Measurements from ENCODE around the gene RAB21.
"Not testable (repeated sequence)": the region's sequence is repeated elsewhere in the genome, so short reads cannot be mapped to it uniquely, and the experiment has no call there.

RAB21 gene

GRCh38 chr12:71737197-71737596, 17.5 kb upstream of the RAB21 start:
- H3K4me3 ChIP-seq (ENCODE audit: low read length) = no peak overlapping the region
- no peak for TF ChIP-seq ZNF274 (IDR thresholded peaks at IDR 0.05; ENCODE audit: low read depth, low read length)

DNA sequence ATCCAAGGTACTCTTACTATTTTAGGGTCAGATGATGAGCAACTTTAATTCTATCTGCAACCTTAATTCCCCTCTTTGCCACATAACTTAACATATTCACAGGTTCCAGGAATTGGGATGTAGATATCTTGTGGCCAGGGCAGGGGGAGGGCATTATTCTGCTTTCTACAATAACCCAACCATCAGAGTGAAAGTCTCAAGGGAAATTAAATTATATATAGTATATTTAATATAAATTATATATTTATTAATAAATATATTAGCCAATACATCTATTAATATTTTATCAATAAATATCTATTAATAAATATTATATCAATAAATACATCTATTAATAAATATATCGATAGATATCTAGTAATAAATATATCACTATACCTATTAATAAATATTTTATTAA, 11.7 kb upstream of the RAB21 start:
- H3K4me3 ChIP-seq (ENCODE audit: low read length) = no peak overlapping the region
- TF ChIP-seq ZNF274 (IDR thresholded peaks at IDR 0.05; ENCODE audit: low read depth, low read length) = no peak

DNA sequence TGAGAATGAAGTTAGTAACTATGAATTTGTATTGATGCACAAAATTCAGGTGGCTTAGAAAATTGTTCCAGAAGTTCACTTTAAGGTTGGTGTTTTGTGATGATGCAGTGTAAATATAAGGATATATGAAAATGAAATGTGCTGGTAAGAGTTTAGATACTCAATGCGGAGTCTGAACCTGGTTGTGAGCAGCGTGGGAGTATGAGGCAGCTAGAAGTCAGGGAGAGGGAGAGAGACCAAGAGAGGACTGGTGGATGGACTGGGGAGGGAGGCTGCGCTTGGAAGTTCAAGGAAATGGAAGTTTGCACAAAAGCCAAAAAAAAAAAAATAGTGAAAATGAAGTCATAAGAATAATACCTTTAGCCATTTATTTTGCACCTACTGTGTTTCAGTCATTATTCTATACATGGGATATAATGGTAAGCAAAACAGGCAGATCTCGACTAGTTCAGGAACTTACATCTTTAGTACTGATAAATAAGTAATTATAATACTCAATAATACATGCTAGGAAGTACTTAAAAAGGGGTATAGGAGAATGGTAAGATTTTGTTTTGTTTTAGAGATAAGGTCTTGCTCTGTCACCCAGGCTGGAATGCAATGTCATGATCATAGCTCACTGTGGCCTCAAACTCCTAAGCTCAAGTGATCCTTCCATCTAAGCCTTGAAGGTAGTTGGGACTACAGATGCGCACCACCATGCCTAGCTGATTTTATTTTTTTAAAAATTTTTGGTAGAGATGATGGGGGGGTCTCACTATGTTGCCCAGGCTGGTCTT, 10.0 kb upstream of the RAB21 start:
- no peak overlapping the region for H3K4me3 ChIP-seq (ENCODE audit: low read length)
- no peak for TF ChIP-seq ZNF274 (IDR thresholded peaks at IDR 0.05; ENCODE audit: low read depth, low read length)

GRCh38 chr12:71746974-71747611, 7.6 kb upstream of the RAB21 start:
- no peak for TF ChIP-seq ZNF274 (IDR thresholded peaks at IDR 0.05; ENCODE audit: low read depth, low read length)
- H3K4me3 ChIP-seq (ENCODE audit: low read length) = no peak overlapping the region

- H3K4me3 ChIP-seq (ENCODE audit: low read length) = no peak overlapping the region
- TF ChIP-seq ZNF274 (IDR thresholded peaks at IDR 0.05; ENCODE audit: low read depth, low read length) = no peak
These were observed 6.4 kb upstream of the RAB21 start for GRCh38 chr12:71748081-71748850.

DNA sequence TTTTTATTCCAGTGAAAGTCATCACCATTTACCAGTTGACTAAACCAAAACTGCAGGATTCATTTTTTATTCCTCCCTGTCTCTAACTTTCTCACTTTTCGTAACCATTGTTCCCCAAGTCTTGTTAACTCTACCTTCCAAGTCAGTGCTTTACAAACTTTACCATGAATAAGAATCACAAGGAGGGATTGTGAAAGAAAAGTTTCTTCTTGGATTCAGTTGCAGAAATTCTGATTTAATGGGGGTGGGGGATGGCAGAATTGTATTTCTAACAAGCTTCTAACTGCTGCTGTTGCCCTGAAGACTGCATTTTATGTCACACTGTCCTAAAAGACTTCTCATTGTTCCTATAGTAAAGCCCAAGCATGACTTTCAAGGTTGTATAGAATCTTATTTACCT, 5.0 kb upstream of the RAB21 start:
- H3K4me3 ChIP-seq (ENCODE audit: low read length) = no peak overlapping the region
- no peak for TF ChIP-seq ZNF274 (IDR thresholded peaks at IDR 0.05; ENCODE audit: low read depth, low read length)

DNA sequence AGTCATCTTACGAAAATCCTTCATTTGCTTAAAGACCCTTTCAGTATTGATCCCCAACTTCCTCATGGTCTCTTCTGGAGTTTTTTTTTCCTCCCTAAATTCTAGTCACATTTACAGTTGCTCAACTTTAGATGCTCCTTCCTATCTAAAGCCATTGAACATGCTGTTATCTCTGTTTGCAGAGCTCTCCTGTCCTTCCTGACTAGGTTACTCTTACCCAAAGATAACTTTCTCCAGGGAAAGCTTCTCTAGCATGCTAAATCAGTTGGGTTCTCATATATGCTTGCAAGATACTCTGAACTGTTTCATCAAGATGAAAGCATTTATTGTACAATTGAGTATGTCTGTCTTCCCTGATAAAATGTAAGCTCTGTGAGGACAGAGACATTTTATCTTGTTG, 1.8 kb upstream of the RAB21 start:
- no peak for TF ChIP-seq ZNF274 (IDR thresholded peaks at IDR 0.05; ENCODE audit: low read depth, low read length)

GRCh38 chr12:71755146-71755892, 656 bp downstream of the RAB21 start:
- TF ChIP-seq ZNF274 (IDR thresholded peaks at IDR 0.05; ENCODE audit: low read depth, low read length) = no peak
- H3K4me3 ChIP-seq (ENCODE audit: low read length) = peak overlapping the region; percentile 82

More for the DNA sequence above, 1.8 kb upstream of the RAB21 start:
- H3K4me3 ChIP-seq (ENCODE audit: low read length) = no peak overlapping the region

GRCh38 chr12:71756054-71756690, 1.5 kb downstream of the RAB21 start:
- TF ChIP-seq ZNF274 (IDR thresholded peaks at IDR 0.05; ENCODE audit: low read depth, low read length) = no peak
- peak overlapping the region; percentile 82 for H3K4me3 ChIP-seq (ENCODE audit: low read length)

GRCh38 chr12:71759941-71760340, 5.3 kb downstream of the RAB21 start:
- H3K4me3 ChIP-seq (ENCODE audit: low read length) = no peak overlapping the region
- no peak; the same call in 1 of the 2 replicates for TF ChIP-seq ZNF274 (IDR thresholded peaks at IDR 0.05; ENCODE audit: low read depth, low read length)

DNA sequence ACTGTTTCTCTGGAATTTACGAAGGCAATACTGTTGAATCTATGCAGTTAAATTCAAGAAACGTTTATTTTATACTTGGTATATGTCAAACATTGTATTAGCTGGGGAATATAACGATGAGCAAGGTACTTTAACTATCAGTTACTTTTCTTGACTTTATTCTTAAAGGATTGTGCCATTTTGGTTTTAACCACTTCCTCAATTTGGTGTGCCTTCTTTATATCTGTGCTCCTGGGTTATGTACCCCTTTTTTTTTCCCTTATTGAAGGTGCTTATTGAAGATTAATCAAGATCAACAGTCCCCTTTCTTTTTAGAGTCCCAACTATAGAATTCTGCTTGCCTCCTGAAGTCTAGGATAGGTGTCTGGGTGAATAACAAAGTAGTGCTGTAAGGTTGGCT, 5.8 kb downstream of the RAB21 start:
- TF ChIP-seq ZNF274 (IDR thresholded peaks at IDR 0.05; ENCODE audit: low read depth, low read length) = no peak
- no peak overlapping the region for H3K4me3 ChIP-seq (ENCODE audit: low read length)

DNA sequence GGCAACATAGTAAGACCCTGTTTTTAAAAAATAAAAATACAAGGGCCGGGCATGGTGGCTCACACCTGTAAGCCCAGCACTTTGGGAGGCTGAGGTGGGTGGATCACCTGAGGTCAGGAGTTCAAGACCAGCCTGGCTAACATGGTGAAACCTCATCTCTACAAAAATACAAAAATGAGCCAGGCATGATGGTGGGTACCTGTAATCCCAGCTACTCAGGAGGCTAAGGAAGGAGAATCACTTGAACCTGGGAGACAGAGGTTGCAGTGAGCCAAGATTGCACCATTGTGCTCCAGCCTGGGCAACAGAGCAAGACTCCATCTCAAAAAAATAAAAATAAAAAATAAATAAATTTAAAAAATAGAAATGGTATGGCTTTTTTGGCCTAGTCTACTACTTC, 6.7 kb downstream of the RAB21 start:
- H3K4me3 ChIP-seq (ENCODE audit: low read length) = not testable (repeated sequence)

DNA sequence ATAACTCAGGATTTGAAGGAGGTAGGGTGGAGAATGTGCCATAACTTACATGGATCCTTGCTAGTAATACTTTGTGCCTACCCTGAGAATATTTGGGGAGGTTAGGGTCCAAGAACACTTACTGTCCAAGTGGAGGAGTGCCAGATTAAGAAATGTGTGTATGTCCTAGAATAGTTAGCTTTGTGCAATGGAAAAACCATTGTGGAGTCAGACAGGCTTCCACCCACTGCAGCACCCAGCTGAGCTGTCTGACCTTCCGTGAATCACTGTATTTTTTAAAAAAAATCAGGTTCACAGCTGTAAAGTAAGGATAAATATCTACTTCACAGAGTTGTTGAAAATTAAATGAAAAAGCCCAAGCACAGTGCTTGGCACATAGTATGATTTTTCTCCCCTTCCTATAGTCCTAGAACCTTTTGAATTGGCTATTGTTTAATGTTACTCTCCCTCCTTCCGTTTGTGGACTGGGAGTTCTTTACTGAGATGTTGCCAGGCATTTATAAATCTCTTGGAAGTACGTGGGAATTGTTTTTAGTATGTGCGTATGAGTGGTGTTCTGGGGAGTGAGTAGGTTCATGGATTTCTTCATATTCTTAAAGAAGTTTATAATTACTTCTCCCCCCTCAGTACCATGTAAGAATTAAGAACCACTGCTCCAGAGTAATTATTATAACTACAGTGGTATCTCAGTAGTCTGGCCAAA, 9.2 kb downstream of the RAB21 start:
- no peak overlapping the region for H3K4me3 ChIP-seq (ENCODE audit: low read length)
- no peak for TF ChIP-seq ZNF274 (IDR thresholded peaks at IDR 0.05; ENCODE audit: low read depth, low read length)

Data from GM08714 (cell line).